Measurements from ENCODE around the gene GPR143.
A peak's percentile ranks its signal among the peaks of the same experiment; 100 is the strongest.
"Not testable (repeated sequence)": the region's sequence is repeated elsewhere in the genome, so short reads cannot be mapped to it uniquely, and the experiment has no call there.

The GPR143 gene

GRCh38 chrX:9786798-9787635, 21.4 kb upstream of the GPR143 start:
- Histone ChIP-seq H3K4me3 (ENCODE audit: low read length) (peak overlapping the region; percentile 52), H3K27me3 (ENCODE audit: insufficient read depth, low read length) (no peaks in the 10 kb centered on the region), H3K9me3 (ENCODE audit: low read length) (no peaks in the 10 kb centered on the region), H2AFZ (ENCODE audit: low read depth, low read length) (peak overlapping the region; percentile 66), H3K36me3 (ENCODE audit: insufficient read depth, low read length) (no peaks in the 10 kb centered on the region), H3K4me1 (ENCODE audit: insufficient read depth, low read length) (no peaks in the 10 kb centered on the region)

- Histone ChIP-seq H3K4me1 (ENCODE audit: insufficient read depth, low read length) (no peaks in the 10 kb centered on the region), H3K36me3 (ENCODE audit: insufficient read depth, low read length) (no peaks in the 10 kb centered on the region), H2AFZ (ENCODE audit: low read depth, low read length) (peak within 1 kb of the TSS; percentile 66), H3K27me3 (ENCODE audit: insufficient read depth, low read length) (no peaks in the 10 kb centered on the region), H3K4me3 (ENCODE audit: low read length) (peak within 1 kb of the TSS; percentile 52), H3K9me3 (ENCODE audit: low read length) (no peaks in the 10 kb centered on the region)
These were observed 20.5 kb upstream of the GPR143 start, which contains the start of gene SHROOM2 for GRCh38 chrX:9785944-9786797. SHROOM2 (plus strand) TSS chrX:9786429; CDS start chrX:9786546, 117 bp downstream.

- H3K36me3 ChIP-seq (ENCODE audit: insufficient read depth, low read length): no peaks in the 10 kb centered on the region
- no peaks in the 10 kb centered on the region for H3K4me1 ChIP-seq (ENCODE audit: insufficient read depth, low read length)
- H2AFZ ChIP-seq (ENCODE audit: low read depth, low read length): no peak overlapping the region
- H3K27me3 ChIP-seq (ENCODE audit: insufficient read depth, low read length): no peaks in the 10 kb centered on the region
- no peaks in the 10 kb centered on the region for H3K9me3 ChIP-seq (ENCODE audit: low read length)
- peak overlapping the region; percentile 49 for H3K4me3 ChIP-seq (ENCODE audit: low read length)
These were observed 19.8 kb upstream of the GPR143 start for GRCh38 chrX:9785254-9785943.

GRCh38 chrX:9784332-9784731, 18.7 kb upstream of the GPR143 start:
- Histone ChIP-seq H3K36me3 (ENCODE audit: insufficient read depth, low read length) (no peaks in the 10 kb centered on the region), H3K4me1 (ENCODE audit: insufficient read depth, low read length) (no peaks in the 10 kb centered on the region), H3K9me3 (ENCODE audit: low read length) (no peaks in the 10 kb centered on the region), H2AFZ (ENCODE audit: low read depth, low read length) (no peak overlapping the region), H3K27me3 (ENCODE audit: insufficient read depth, low read length) (no peaks in the 10 kb centered on the region), H3K4me3 (ENCODE audit: low read length) (no peak overlapping the region)

GRCh38 chrX:9781941-9782340, 16.3 kb upstream of the GPR143 start:
- no peaks in the 10 kb centered on the region for H3K27me3 ChIP-seq (ENCODE audit: insufficient read depth, low read length)
- no peak overlapping the region for H3K4me3 ChIP-seq (ENCODE audit: low read length)
- H2AFZ ChIP-seq (ENCODE audit: low read depth, low read length): no peak overlapping the region
- H3K9me3 ChIP-seq (ENCODE audit: low read length): peaks cover 1% of the 10 kb centered on the region
- no peaks in the 10 kb centered on the region for H3K4me1 ChIP-seq (ENCODE audit: insufficient read depth, low read length)
- H3K36me3 ChIP-seq (ENCODE audit: insufficient read depth, low read length): no peaks in the 10 kb centered on the region

- H2AFZ ChIP-seq (ENCODE audit: low read depth, low read length): no peak overlapping the region
- no peaks in the 10 kb centered on the region for H3K27me3 ChIP-seq (ENCODE audit: insufficient read depth, low read length)
- peaks cover 5% of the 10 kb centered on the region for H3K4me1 ChIP-seq (ENCODE audit: insufficient read depth, low read length)
- H3K9me3 ChIP-seq (ENCODE audit: low read length): peaks cover 1% of the 10 kb centered on the region
- no peak overlapping the region for H3K4me3 ChIP-seq (ENCODE audit: low read length)
- H3K36me3 ChIP-seq (ENCODE audit: insufficient read depth, low read length): no peaks in the 10 kb centered on the region
These were observed 10.3 kb upstream of the GPR143 start for GRCh38 chrX:9775930-9776329.

- Histone ChIP-seq H3K4me3 (ENCODE audit: low read length) (no peak overlapping the region), H2AFZ (ENCODE audit: low read depth, low read length) (no peak overlapping the region), H3K9me3 (ENCODE audit: low read length) (peaks cover 1% of the 10 kb centered on the region)
These were observed 7.3 kb upstream of the GPR143 start for GRCh38 chrX:9772943-9773342.

GRCh38 chrX:9770319-9770718, 4.7 kb upstream of the GPR143 start:
- Histone ChIP-seq H3K27me3 (ENCODE audit: insufficient read depth, low read length) (no peaks in the 10 kb centered on the region), H3K4me3 (ENCODE audit: low read length) (no peak overlapping the region), H2AFZ (ENCODE audit: low read depth, low read length) (no peak overlapping the region), H3K9me3 (ENCODE audit: low read length) (no peaks in the 10 kb centered on the region), H3K4me1 (ENCODE audit: insufficient read depth, low read length) (no peaks in the 10 kb centered on the region), H3K36me3 (ENCODE audit: insufficient read depth, low read length) (no peaks in the 10 kb centered on the region)

More at GRCh38 chrX:9772943-9773342, 7.3 kb upstream of the GPR143 start:
- Histone ChIP-seq H3K4me1 (ENCODE audit: insufficient read depth, low read length) (peaks cover 5% of the 10 kb centered on the region), H3K27me3 (ENCODE audit: insufficient read depth, low read length) (no peaks in the 10 kb centered on the region), H3K36me3 (ENCODE audit: insufficient read depth, low read length) (no peaks in the 10 kb centered on the region)

GRCh38 chrX:9768321-9768839, 2.7 kb upstream of the GPR143 start:
- not testable (repeated sequence) for H3K9me3 ChIP-seq (ENCODE audit: low read length); H3K4me1 ChIP-seq (ENCODE audit: insufficient read depth, low read length); H3K36me3 ChIP-seq (ENCODE audit: insufficient read depth, low read length); H2AFZ ChIP-seq (ENCODE audit: low read depth, low read length); H3K27me3 ChIP-seq (ENCODE audit: insufficient read depth, low read length); H3K4me3 ChIP-seq (ENCODE audit: low read length)

GRCh38 chrX:9767375-9767774, 1.7 kb upstream of the GPR143 start:
- H3K27me3 ChIP-seq (ENCODE audit: insufficient read depth, low read length): no peaks in the 10 kb centered on the region
- H3K36me3 ChIP-seq (ENCODE audit: insufficient read depth, low read length): no peaks in the 10 kb centered on the region
- no peaks in the 10 kb centered on the region for H3K9me3 ChIP-seq (ENCODE audit: low read length)
- H2AFZ ChIP-seq (ENCODE audit: low read depth, low read length): no peak overlapping the region
- no peaks in the 10 kb centered on the region for H3K4me1 ChIP-seq (ENCODE audit: insufficient read depth, low read length)
- no peak overlapping the region for H3K4me3 ChIP-seq (ENCODE audit: low read length)

GRCh38 chrX:9765072-9765736, 443 bp downstream of the GPR143 start:
- Histone ChIP-seq H3K27me3 (ENCODE audit: insufficient read depth, low read length) (no peaks in the 10 kb centered on the region), H2AFZ (ENCODE audit: low read depth, low read length) (no peak overlapping the region), H3K36me3 (ENCODE audit: insufficient read depth, low read length) (no peaks in the 10 kb centered on the region), H3K4me1 (ENCODE audit: insufficient read depth, low read length) (no peaks in the 10 kb centered on the region), H3K9me3 (ENCODE audit: low read length) (no peaks in the 10 kb centered on the region), H3K4me3 (ENCODE audit: low read length) (no peak overlapping the region)

- Histone ChIP-seq H2AFZ (ENCODE audit: low read depth, low read length) (no peak overlapping the region), H3K4me1 (ENCODE audit: insufficient read depth, low read length) (no peaks in the 10 kb centered on the region), H3K27me3 (ENCODE audit: insufficient read depth, low read length) (no peaks in the 10 kb centered on the region), H3K4me3 (ENCODE audit: low read length) (no peak overlapping the region), H3K36me3 (ENCODE audit: insufficient read depth, low read length) (no peaks in the 10 kb centered on the region), H3K9me3 (ENCODE audit: low read length) (peaks cover 2% of the 10 kb centered on the region)
These were observed 6.3 kb downstream of the GPR143 start for GRCh38 chrX:9759337-9759736.
